PC-3 (cell line): ENCODE data around the gene TSPAN32. TPM values are rescaled to one million over a fixed set of nuclear protein-coding genes. Genes with fewer than 3 reads are reported as not detected.
A peak's percentile ranks its signal among the peaks of the same experiment; 100 is the strongest.

Experiments used
- ATAC-seq: fragments of 200-7000 bp; cut with Tn5 transposase; 2 replicates; pipeline ENCODE4 v1.9.1; 2020; ENCODE audit warnings: mild to moderate bottlenecking, moderate library complexity
- BruUV-seq: library from RNA; stranded (reverse); fragments of 400-500 nt; replicated peaks from 2 replicates; lab custom pipeline; 2021; lab: Mats Ljungman, UMichigan
- CTCF ChIA-PET: fragments of 300-600 bp; sonication (Branson Sonifier 250); formaldehyde crosslinking; loops from one replicate; lab custom pipeline; 2022; ENCODE audit warnings: antibody characterized with exemption; lab: Charles Lee
- POLR2A ChIA-PET: fragments of 300-600 bp; sonication (Branson Sonifier 250); formaldehyde crosslinking; loops from one replicate; lab custom pipeline; 2022; ENCODE audit warnings: antibody characterized with exemption; ENCODE audit not compliant: unreplicated experiment; lab: Charles Lee
- DNase-seq: peaks from one replicate; pipeline ENCODE4 v3.0.0-alpha.2; 2015
- H2AFZ ChIP-seq: fragments of 300-600 bp; sonication (generic); 2 replicates; pipeline ENCODE4 v1.6.0; 2016; ENCODE audit warnings: antibody characterized with exemption, low read length
- H3F3A ChIP-seq: fragments of 300-600 bp; sonication (generic); one replicate; pipeline ENCODE4 v1.6.0; 2017; ENCODE audit warnings: antibody characterized with exemption, low read length, control low read depth, mild to moderate bottlenecking; ENCODE audit not compliant: unreplicated experiment
- H3K27ac ChIP-seq: fragments of 300-600 bp; sonication (generic); 2 replicates; pipeline ENCODE4 v1.5.1; 2016; ENCODE audit warnings: mild to moderate bottlenecking, low read length
- H3K27me3 ChIP-seq: fragments of 300-600 bp; sonication (generic); 2 replicates; pipeline ENCODE4 v1.6.1; 2016; ENCODE audit warnings: low read length, mixed read lengths
- H3K36me3 ChIP-seq: fragments of 300-600 bp; sonication (generic); 2 replicates; pipeline ENCODE4 v1.6.1; 2016; ENCODE audit warnings: low read depth, mixed run types, low read length, mixed read lengths
- H3K4me1 ChIP-seq: fragments of 300-600 bp; sonication (generic); 2 replicates; pipeline ENCODE4 v1.5.1; 2016; ENCODE audit warnings: low read length; ENCODE audit not compliant: insufficient read depth
- H3K4me2 ChIP-seq: fragments of 300-600 bp; sonication (generic); 2 replicates; pipeline ENCODE4 v1.6.0; 2016; ENCODE audit warnings: low read length
- H3K4me3 ChIP-seq: fragments of 300-600 bp; sonication (generic); 2 replicates; pipeline ENCODE4 v1.5.1; 2016; ENCODE audit warnings: mild to moderate bottlenecking, low read length, mixed read lengths
- H3K79me2 ChIP-seq: fragments of 300-600 bp; sonication (generic); 2 replicates; pipeline ENCODE4 v1.6.1; 2017; ENCODE audit warnings: low read length, mixed read lengths
- H3K9ac ChIP-seq: fragments of 300-600 bp; sonication (generic); 2 replicates; pipeline ENCODE4 v1.6.0; 2016; ENCODE audit warnings: mild to moderate bottlenecking, low read length
- H3K9me2 ChIP-seq: fragments of 300-600 bp; sonication (generic); replicated peaks from 2 replicates; pipeline ENCODE4 v1.6.1; 2016; ENCODE audit warnings: mixed run types, low read length, mixed read lengths
- H3K9me3 ChIP-seq: fragments of 300-600 bp; sonication (generic); 2 replicates; pipeline ENCODE4 v1.6.1; 2016; ENCODE audit warnings: low read length, mixed read lengths
- H4K20me1 ChIP-seq: fragments of 300-600 bp; sonication (generic); 2 replicates; pipeline ENCODE4 v1.6.1; 2016; ENCODE audit warnings: low read length, mixed read lengths
- CTCF ChIP-seq: fragments of 300-600 bp; sonication (generic); conservative IDR thresholded peaks from 2 replicates; pipeline ENCODE4 v1.5.1; 2017; ENCODE audit warnings: antibody characterized with exemption, low read depth, mild to moderate bottlenecking, low read length
- EZH2 ChIP-seq: fragments of 300-600 bp; sonication (generic); IDR thresholded peaks from one replicate; pipeline ENCODE4 v1.6.1; 2017; ENCODE audit warnings: antibody characterized with exemption, mild to moderate bottlenecking, low read length; ENCODE audit not compliant: unreplicated experiment
- EZH2phosphoT487 ChIP-seq: fragments of 300-600 bp; sonication (generic); IDR thresholded peaks from 2 replicates; pipeline ENCODE4 v1.6.1; 2018; ENCODE audit warnings: mild to moderate bottlenecking, antibody characterized with exemption, low read length, borderline replicate concordance
- intact Hi-C: fragments of 100-400 bp; cut with micrococcal nuclease; formaldehyde crosslinking; loops from 2 replicates; pipeline ENCODE4 v1.9.0; 2023
- total RNA-seq: library from RNA; depleted of rRNA; stranded (reverse); fragments of >200 nt; gene quantifications from 2 replicates; pipeline ENCODE4 v1.2.3, GENCODE V29; 2014

The TSPAN32 gene
- total RNA-seq, 1 experiment from 2014 or later: not detected

- intact Hi-C loops: no loop called here
- no TSS peak for BruUV-seq
- CTCF ChIA-PET: no interaction called here
These were observed 9.1 kb downstream of the TSPAN32 start for GRCh38 chr11:2310786-2311352.

GRCh38 chr11:2311353-2312133 is 9.7 kb downstream of the TSPAN32 start:
- H4K20me1 ChIP-seq: no peaks in the 10 kb centered on the region
- CTCF ChIA-PET: no interaction called here
- H3K4me3 ChIP-seq: no peak overlapping the region
- no peaks in the 10 kb centered on the region for H3F3A ChIP-seq
- POLR2A ChIA-PET: no interaction called here
- no peaks in the 10 kb centered on the region for H3K9me2 ChIP-seq
- no peaks in the 10 kb centered on the region for H3K9me3 ChIP-seq
- TF ChIP-seq CTCF (no peak), EZH2phosphoT487 (no peak), EZH2 (no peak)
- ATAC-seq (peak; percentile 60), DNase-seq (no peak)
- peaks cover 14% of the 10 kb centered on the region for H3K4me1 ChIP-seq
- no peaks in the 10 kb centered on the region for H3K79me2 ChIP-seq
- H3K4me2 ChIP-seq: 0 out of 2 replicates have a peak overlapping the region, but pooled peaks have one; percentile 12
- H3K9ac ChIP-seq: no peak overlapping the region
- H2AFZ ChIP-seq: peak overlapping the region; percentile 73
- peak overlapping the region; percentile 50 for H3K27ac ChIP-seq
- intact Hi-C loops: no loop called here
- no peaks in the 10 kb centered on the region for H3K27me3 ChIP-seq
- no peaks in the 10 kb centered on the region for H3K36me3 ChIP-seq
- no TSS peak for BruUV-seq

More at GRCh38 chr11:2310786-2311352, 9.1 kb downstream of the TSPAN32 start:
- Histone ChIP-seq H3K27ac (no peak overlapping the region), H4K20me1 (no peaks in the 10 kb centered on the region), H3K4me2 (no peak overlapping the region), H2AFZ (no peak overlapping the region), H3F3A (no peaks in the 10 kb centered on the region), H3K36me3 (no peaks in the 10 kb centered on the region), H3K9me3 (no peaks in the 10 kb centered on the region), H3K9ac (no peak overlapping the region), H3K4me3 (no peak overlapping the region), H3K79me2 (no peaks in the 10 kb centered on the region), H3K9me2 (no peaks in the 10 kb centered on the region), H3K4me1 (peaks cover 14% of the 10 kb centered on the region), H3K27me3 (no peaks in the 10 kb centered on the region)
- ATAC-seq (no peak), DNase-seq (no peak)
- POLR2A ChIA-PET: no interaction called here
- TF ChIP-seq EZH2: no peak

GRCh38 chr11:2312232-2313042 is 10.6 kb downstream of the TSPAN32 start:
- H3K9me2 ChIP-seq: no peaks in the 10 kb centered on the region
- ChIA-PET CTCF (no interaction called here), POLR2A (no interaction called here)
- peak overlapping the region; percentile 12; the same call in 1 of the 2 replicates for H3K4me2 ChIP-seq
- BruUV-seq: no TSS peak
- no peaks in the 10 kb centered on the region for H3F3A ChIP-seq
- DNase-seq (peak; percentile 70), ATAC-seq (peak; percentile 80)
- intact Hi-C loops: no loop called here
- no peaks in the 10 kb centered on the region for H3K9me3 ChIP-seq
- TF ChIP-seq EZH2phosphoT487 (no peak), CTCF (no peak; the same call in 1 of the 2 replicates), EZH2 (no peak)
- H4K20me1 ChIP-seq: no peaks in the 10 kb centered on the region
- peak overlapping the region; percentile 73 for H2AFZ ChIP-seq
- peaks cover 14% of the 10 kb centered on the region for H3K4me1 ChIP-seq
- no peak overlapping the region for H3K9ac ChIP-seq
- H3K27me3 ChIP-seq: no peaks in the 10 kb centered on the region
- no peaks in the 10 kb centered on the region for H3K36me3 ChIP-seq
- H3K4me3 ChIP-seq: no peak overlapping the region
- peak overlapping the region; percentile 50 for H3K27ac ChIP-seq
- H3K79me2 ChIP-seq: no peaks in the 10 kb centered on the region
